Measurements from ENCODE around the gene MAD1L1.

DNA sequence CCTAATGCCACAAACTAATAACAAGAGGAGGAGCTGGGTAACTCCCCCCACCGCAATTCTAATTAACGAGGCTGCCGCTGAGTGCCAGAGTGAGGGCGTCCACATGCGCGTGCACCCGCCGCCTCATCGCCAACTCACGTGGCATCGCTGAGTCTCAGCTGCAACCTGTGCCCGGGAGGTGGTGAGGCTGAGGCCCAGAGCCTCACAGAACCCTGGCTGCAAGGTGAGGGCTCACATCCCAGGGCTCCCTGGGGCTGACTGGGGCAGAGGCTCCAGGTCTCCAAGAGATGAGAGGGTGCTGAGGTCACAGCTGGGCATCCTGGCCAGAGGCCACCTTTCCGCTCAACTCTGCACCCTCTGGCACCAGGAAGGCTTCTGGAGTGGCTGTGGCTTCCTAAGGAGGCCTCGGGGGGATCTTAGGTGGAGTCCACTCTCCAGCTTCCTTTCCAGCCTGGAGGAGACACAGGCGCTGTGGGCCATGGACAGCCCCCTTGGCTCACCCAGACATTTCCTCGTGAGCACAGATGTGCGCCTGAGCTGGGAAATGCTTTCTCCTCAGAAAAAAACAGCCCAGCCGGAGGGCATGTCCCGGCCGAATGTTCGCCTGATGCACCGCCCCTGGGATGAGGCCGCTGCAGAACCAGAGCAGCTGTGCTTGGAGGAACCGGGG is 242.6 kb downstream of the MAD1L1 start:
- TF ChIP-seq, protein P1, sequence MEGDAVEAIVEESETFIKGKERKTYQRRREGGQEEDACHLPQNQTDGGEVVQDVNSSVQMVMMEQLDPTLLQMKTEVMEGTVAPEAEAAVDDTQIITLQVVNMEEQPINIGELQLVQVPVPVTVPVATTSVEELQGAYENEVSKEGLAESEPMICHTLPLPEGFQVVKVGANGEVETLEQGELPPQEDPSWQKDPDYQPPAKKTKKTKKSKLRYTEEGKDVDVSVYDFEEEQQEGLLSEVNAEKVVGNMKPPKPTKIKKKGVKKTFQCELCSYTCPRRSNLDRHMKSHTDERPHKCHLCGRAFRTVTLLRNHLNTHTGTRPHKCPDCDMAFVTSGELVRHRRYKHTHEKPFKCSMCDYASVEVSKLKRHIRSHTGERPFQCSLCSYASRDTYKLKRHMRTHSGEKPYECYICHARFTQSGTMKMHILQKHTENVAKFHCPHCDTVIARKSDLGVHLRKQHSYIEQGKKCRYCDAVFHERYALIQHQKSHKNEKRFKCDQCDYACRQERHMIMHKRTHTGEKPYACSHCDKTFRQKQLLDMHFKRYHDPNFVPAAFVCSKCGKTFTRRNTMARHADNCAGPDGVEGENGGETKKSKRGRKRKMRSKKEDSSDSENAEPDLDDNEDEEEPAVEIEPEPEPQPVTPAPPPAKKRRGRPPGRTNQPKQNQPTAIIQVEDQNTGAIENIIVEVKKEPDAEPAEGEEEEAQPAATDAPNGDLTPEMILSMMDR (IDR thresholded peaks at IDR 0.05; ENCODE audit: insufficient read depth, low read depth, low read length) = no peak
- TF ChIP-seq EZH2 (IDR thresholded peaks at IDR 0.05; ENCODE audit: insufficient read depth, low read length) = no peak
